ENCODE measurements around the gene PLEKHA6. TPM values are rescaled to one million over a fixed set of nuclear protein-coding genes. Genes with fewer than 3 reads are reported as not detected.

PLEKHA6 gene
- total RNA-seq, 1 donor from 2014 or later = 15.4 TPM

- no peak for TF ChIP-seq CTCF (IDR thresholded peaks at IDR 0.05; ENCODE audit: insufficient read depth, low read length, poor library complexity, severe bottlenecking)
- H3K36me3 ChIP-seq (ENCODE audit: control insufficient read depth, insufficient read depth, low read length) = no peaks in the 10 kb centered on the region
- DNase-seq (ENCODE audit: low read depth) = no peak
- H3K27me3 ChIP-seq (ENCODE audit: control insufficient read depth, insufficient read depth, low read length) = no peaks in the 10 kb centered on the region
- H3K4me3 ChIP-seq (ENCODE audit: low read depth, low read length) = no peak overlapping the region
These were observed 103.8 kb downstream of the PLEKHA6 start for GRCh38 chr1:204255966-204256365.

- no peak overlapping the region for H3K4me3 ChIP-seq (ENCODE audit: low read depth, low read length)
- TF ChIP-seq CTCF (IDR thresholded peaks at IDR 0.05; ENCODE audit: insufficient read depth, low read length, poor library complexity, severe bottlenecking) = no peak
- no peaks in the 10 kb centered on the region for H3K36me3 ChIP-seq (ENCODE audit: control insufficient read depth, insufficient read depth, low read length)
- H3K27me3 ChIP-seq (ENCODE audit: control insufficient read depth, insufficient read depth, low read length) = no peaks in the 10 kb centered on the region
- no peak for DNase-seq (ENCODE audit: low read depth)
These were observed 104.5 kb downstream of the PLEKHA6 start for GRCh38 chr1:204255225-204255624.

GRCh38 chr1:204254031-204254661 is 105.6 kb downstream of the PLEKHA6 start:
- no peak for TF ChIP-seq CTCF (IDR thresholded peaks at IDR 0.05; ENCODE audit: insufficient read depth, low read length, poor library complexity, severe bottlenecking)
- Histone ChIP-seq H3K4me3 (ENCODE audit: low read depth, low read length) (no peak overlapping the region), H3K36me3 (ENCODE audit: control insufficient read depth, insufficient read depth, low read length) (no peaks in the 10 kb centered on the region), H3K27me3 (ENCODE audit: control insufficient read depth, insufficient read depth, low read length) (no peaks in the 10 kb centered on the region)
- peak; percentile 28 for DNase-seq (ENCODE audit: low read depth)

- H3K4me3 ChIP-seq (ENCODE audit: low read depth, low read length) = no peak overlapping the region
- H3K36me3 ChIP-seq (ENCODE audit: control insufficient read depth, insufficient read depth, low read length) = no peaks in the 10 kb centered on the region
- H3K27me3 ChIP-seq (ENCODE audit: control insufficient read depth, insufficient read depth, low read length) = no peaks in the 10 kb centered on the region
- no peak for TF ChIP-seq CTCF (IDR thresholded peaks at IDR 0.05; ENCODE audit: insufficient read depth, low read length, poor library complexity, severe bottlenecking)
- DNase-seq (ENCODE audit: low read depth) = no peak
These were observed 107.6 kb downstream of the PLEKHA6 start for GRCh38 chr1:204251926-204252689.

GRCh38 chr1:204251286-204251685 is 108.4 kb downstream of the PLEKHA6 start:
- DNase-seq (ENCODE audit: low read depth) = no peak
- Histone ChIP-seq H3K27me3 (ENCODE audit: control insufficient read depth, insufficient read depth, low read length) (no peaks in the 10 kb centered on the region), H3K4me3 (ENCODE audit: low read depth, low read length) (no peak overlapping the region), H3K36me3 (ENCODE audit: control insufficient read depth, insufficient read depth, low read length) (no peaks in the 10 kb centered on the region)
- TF ChIP-seq CTCF (IDR thresholded peaks at IDR 0.05; ENCODE audit: insufficient read depth, low read length, poor library complexity, severe bottlenecking) = no peak

Data from kidney epithelial cell (primary cell).